ENCODE results near the gene SAMM50. TPM values are rescaled to one million over a fixed set of nuclear protein-coding genes. Genes with fewer than 3 reads are reported as not detected.

Gene SAMM50
- total RNA-seq, 1 experiment from 2014 or later: 67.2 TPM

DNA sequence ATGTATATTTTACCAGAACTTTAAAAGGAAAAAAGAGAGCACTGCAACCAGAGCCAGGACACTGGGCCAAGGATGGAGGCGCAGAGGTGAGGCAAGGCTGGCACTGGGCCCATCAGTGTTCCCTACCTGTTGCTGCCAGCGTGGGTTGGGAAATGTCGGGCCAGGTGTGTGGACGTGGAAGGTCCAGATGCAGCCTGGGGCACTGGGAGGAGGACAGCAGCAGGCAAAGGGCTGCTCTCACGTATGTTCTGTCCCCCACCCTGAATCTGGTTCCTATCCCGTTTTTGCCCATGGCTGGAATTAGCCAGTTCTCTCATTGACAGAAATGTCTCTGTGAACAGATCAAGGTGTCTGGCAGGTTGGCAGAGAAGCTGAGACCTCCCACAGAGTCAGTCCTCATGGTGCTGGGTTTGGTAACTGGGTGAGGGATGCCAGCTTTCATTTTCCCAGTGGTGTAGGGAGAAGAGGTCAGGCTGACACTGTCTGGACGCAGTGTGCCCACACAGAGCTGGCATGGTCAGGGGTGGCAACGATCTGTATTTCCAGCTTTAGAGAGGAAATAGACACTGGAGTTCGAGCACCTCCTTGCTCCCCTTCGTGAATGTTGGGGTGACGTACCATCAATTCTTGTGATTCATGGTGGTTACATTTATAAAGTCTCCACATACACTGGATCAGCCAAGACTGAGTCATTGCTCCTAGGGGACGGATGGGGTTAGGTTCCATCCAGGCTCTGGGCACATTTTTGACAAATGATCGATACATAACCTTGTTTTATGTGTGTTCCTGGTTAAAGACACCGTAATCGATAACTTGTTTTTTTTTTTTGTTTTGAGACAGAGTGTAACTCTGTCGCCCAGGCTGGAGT is 35.9 kb upstream of the SAMM50 start:
- Histone ChIP-seq H3K9me3 (ENCODE audit: low read depth, low read length, poor library complexity, severe bottlenecking) (no peaks in the 10 kb centered on the region), H3K27me3 (replicated peaks; ENCODE audit: insufficient read depth, low read depth, low read length, poor library complexity) (no peaks in the 10 kb centered on the region), H3K36me3 (ENCODE audit: insufficient read depth, low read length, poor library complexity, severe bottlenecking) (no peaks in the 10 kb centered on the region), H3K27ac (ENCODE audit: low read depth, low read length, poor library complexity, severe bottlenecking) (no peak overlapping the region), H3K4me1 (ENCODE audit: insufficient read depth, low read length, poor library complexity, severe bottlenecking) (peaks cover 5% of the 10 kb centered on the region), H3K4me3 (ENCODE audit: low read depth, low read length, poor library complexity, severe bottlenecking) (no peak overlapping the region)
- ChIA-PET POLR2A (ENCODE audit: low non-redundant PET) (no interaction called here), CTCF (no interaction called here)
- BruUV-seq (replicated peaks): no TSS peak
- intact Hi-C loops (cut with micrococcal nuclease; ENCODE audit: unreplicated experiment): no loop called here
- TF ChIP-seq, protein P1, sequence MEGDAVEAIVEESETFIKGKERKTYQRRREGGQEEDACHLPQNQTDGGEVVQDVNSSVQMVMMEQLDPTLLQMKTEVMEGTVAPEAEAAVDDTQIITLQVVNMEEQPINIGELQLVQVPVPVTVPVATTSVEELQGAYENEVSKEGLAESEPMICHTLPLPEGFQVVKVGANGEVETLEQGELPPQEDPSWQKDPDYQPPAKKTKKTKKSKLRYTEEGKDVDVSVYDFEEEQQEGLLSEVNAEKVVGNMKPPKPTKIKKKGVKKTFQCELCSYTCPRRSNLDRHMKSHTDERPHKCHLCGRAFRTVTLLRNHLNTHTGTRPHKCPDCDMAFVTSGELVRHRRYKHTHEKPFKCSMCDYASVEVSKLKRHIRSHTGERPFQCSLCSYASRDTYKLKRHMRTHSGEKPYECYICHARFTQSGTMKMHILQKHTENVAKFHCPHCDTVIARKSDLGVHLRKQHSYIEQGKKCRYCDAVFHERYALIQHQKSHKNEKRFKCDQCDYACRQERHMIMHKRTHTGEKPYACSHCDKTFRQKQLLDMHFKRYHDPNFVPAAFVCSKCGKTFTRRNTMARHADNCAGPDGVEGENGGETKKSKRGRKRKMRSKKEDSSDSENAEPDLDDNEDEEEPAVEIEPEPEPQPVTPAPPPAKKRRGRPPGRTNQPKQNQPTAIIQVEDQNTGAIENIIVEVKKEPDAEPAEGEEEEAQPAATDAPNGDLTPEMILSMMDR (conservative IDR thresholded peaks at IDR 0.05; ENCODE audit: low read depth, low read length): no peak
- TF ChIP-seq EZH2 (IDR thresholded peaks at IDR 0.05; ENCODE audit: borderline replicate concordance, low read depth, low read length, poor library complexity, severe bottlenecking): no peak
- DNase-seq (ENCODE audit: low spot score): no peak

DNA sequence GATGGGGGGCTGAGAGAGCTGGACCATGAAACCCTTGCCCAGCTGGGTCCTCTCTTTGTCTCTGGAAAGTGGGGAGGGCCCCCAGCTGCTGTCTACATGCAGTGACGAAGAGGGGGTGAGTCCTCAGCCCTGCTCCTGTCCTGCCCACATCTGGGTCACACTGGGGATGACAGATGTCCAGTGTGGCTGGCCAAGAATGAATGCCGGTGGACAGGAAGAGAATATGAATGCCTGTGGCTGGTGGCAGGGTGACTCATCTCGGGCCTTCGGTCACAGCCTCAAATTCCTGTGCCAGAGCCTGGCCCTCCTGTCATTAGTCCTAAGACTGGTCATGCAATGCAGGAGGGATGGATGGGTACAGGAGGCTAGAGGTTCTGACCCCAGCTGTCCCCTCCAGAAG is 33.9 kb upstream of the SAMM50 start:
- H3K4me1 ChIP-seq (ENCODE audit: insufficient read depth, low read length, poor library complexity, severe bottlenecking): peaks cover 20% of the 10 kb centered on the region
- intact Hi-C loops (cut with micrococcal nuclease; ENCODE audit: unreplicated experiment): no loop called here
- TF ChIP-seq EZH2 (IDR thresholded peaks at IDR 0.05; ENCODE audit: borderline replicate concordance, low read depth, low read length, poor library complexity, severe bottlenecking): no peak
- TF ChIP-seq, protein P1 (conservative IDR thresholded peaks at IDR 0.05; ENCODE audit: low read depth, low read length): no peak
- H3K36me3 ChIP-seq (ENCODE audit: insufficient read depth, low read length, poor library complexity, severe bottlenecking): no peaks in the 10 kb centered on the region
- H3K4me3 ChIP-seq (ENCODE audit: low read depth, low read length, poor library complexity, severe bottlenecking): no peak overlapping the region
- H3K9me3 ChIP-seq (ENCODE audit: low read depth, low read length, poor library complexity, severe bottlenecking): no peaks in the 10 kb centered on the region
- no peak overlapping the region for H3K27ac ChIP-seq (ENCODE audit: low read depth, low read length, poor library complexity, severe bottlenecking)
- POLR2A ChIA-PET (ENCODE audit: low non-redundant PET): no interaction called here
- CTCF ChIA-PET: no interaction called here
- BruUV-seq (replicated peaks): no TSS peak
- H3K27me3 ChIP-seq (replicated peaks; ENCODE audit: insufficient read depth, low read depth, low read length, poor library complexity): no peaks in the 10 kb centered on the region
- DNase-seq (ENCODE audit: low spot score): no peak

DNA sequence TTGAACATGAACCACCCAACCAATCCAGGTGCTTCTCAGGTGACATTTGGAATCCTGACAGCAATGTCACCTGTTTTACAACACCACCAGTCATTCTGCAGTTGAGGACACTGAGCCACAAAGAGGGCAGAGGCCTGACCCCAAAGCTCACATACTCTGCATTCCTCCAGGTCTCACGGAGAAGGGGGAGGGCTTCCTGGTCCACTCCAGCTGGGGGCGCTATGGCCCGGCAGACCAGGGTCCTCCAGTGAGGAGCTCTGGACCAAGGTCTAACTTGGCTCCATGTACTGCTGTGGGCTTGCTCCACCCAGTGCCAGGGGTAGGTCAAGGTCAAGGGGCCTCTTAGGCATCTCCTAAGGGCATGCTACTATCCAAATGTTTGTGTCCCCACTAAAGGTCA is 33.1 kb upstream of the SAMM50 start:
- H3K36me3 ChIP-seq (ENCODE audit: insufficient read depth, low read length, poor library complexity, severe bottlenecking): no peaks in the 10 kb centered on the region
- POLR2A ChIA-PET (ENCODE audit: low non-redundant PET): no interaction called here
- BruUV-seq (replicated peaks): no TSS peak
- intact Hi-C loops (cut with micrococcal nuclease; ENCODE audit: unreplicated experiment): no loop called here
- H3K27me3 ChIP-seq (replicated peaks; ENCODE audit: insufficient read depth, low read depth, low read length, poor library complexity): no peaks in the 10 kb centered on the region
- DNase-seq (ENCODE audit: low spot score): no peak
- no peaks in the 10 kb centered on the region for H3K9me3 ChIP-seq (ENCODE audit: low read depth, low read length, poor library complexity, severe bottlenecking)
- H3K4me1 ChIP-seq (ENCODE audit: insufficient read depth, low read length, poor library complexity, severe bottlenecking): peaks cover 20% of the 10 kb centered on the region
- no peak overlapping the region for H3K27ac ChIP-seq (ENCODE audit: low read depth, low read length, poor library complexity, severe bottlenecking)
- no peak overlapping the region for H3K4me3 ChIP-seq (ENCODE audit: low read depth, low read length, poor library complexity, severe bottlenecking)
- TF ChIP-seq, protein P1 (conservative IDR thresholded peaks at IDR 0.05; ENCODE audit: low read depth, low read length): 0 out of 2 replicates have a peak, but pooled peaks have one; percentile 32
- TF ChIP-seq EZH2 (IDR thresholded peaks at IDR 0.05; ENCODE audit: borderline replicate concordance, low read depth, low read length, poor library complexity, severe bottlenecking): no peak
- CTCF ChIA-PET: no interaction called here
